HG03064 (cell line): ENCODE measurements around the gene GPRIN2.
"Not testable (repeated sequence)": the region's sequence is repeated elsewhere in the genome, so short reads cannot be mapped to it uniquely, and the experiment has no call there.

Source experiments
- ATAC-seq: cut with Tn5 transposase; IDR thresholded peaks from one replicate; pipeline ENCODE4 v1.9.1; 2021; ENCODE audit warnings: low read depth; ENCODE audit not compliant: unreplicated experiment

The GPRIN2 gene

GRCh38 chr10:46523119-46523961 is 33.1 kb downstream of the GPRIN2 start:
- no peak for ATAC-seq

- ATAC-seq = no peak
Observed at GRCh38 chr10:46522295-46523118, 34.0 kb downstream of the GPRIN2 start.

- no peak for ATAC-seq
Observed at GRCh38 chr10:46520941-46521340, 35.5 kb downstream of the GPRIN2 start.

GRCh38 chr10:46520381-46520780 is 36.1 kb downstream of the GPRIN2 start:
- ATAC-seq = no peak

- no peak for ATAC-seq
Observed at GRCh38 chr10:46518028-46518725, 38.3 kb downstream of the GPRIN2 start.

- ATAC-seq = no peak
Observed at GRCh38 chr10:46517541-46517940, 38.9 kb downstream of the GPRIN2 start.

- no peak for ATAC-seq
Observed at GRCh38 chr10:46516660-46517416, 39.6 kb downstream of the GPRIN2 start.

GRCh38 chr10:46515793-46516192 is 40.7 kb downstream of the GPRIN2 start:
- ATAC-seq = no peak

- ATAC-seq = no peak
Observed at GRCh38 chr10:46515366-46515765, 41.1 kb downstream of the GPRIN2 start.

GRCh38 chr10:46514899-46515298 is 41.6 kb downstream of the GPRIN2 start:
- ATAC-seq = no peak

- no peak for ATAC-seq
Observed at GRCh38 chr10:46514431-46514861, 42.0 kb downstream of the GPRIN2 start.

GRCh38 chr10:46513333-46513732 is 43.1 kb downstream of the GPRIN2 start:
- ATAC-seq = not testable (repeated sequence)

- not testable (repeated sequence) for ATAC-seq
Observed at GRCh38 chr10:46512725-46513124, 43.7 kb downstream of the GPRIN2 start.

- not testable (repeated sequence) for ATAC-seq
Observed at GRCh38 chr10:46512002-46512401, 44.5 kb downstream of the GPRIN2 start.
